COLO668 (cell line): ENCODE measurements around the gene PTPRD.
"Not testable (repeated sequence)": the region's sequence is repeated elsewhere in the genome, so short reads cannot be mapped to it uniquely, and the experiment has no call there.

Source experiments
- DNase-seq: peaks from one replicate; lab custom pipeline; 2025; ENCODE audit not compliant: unreplicated experiment; lab: John Stamatoyannopoulos, UW

PTPRD gene

GRCh38 chr9:9396518-9396917 is 1216.3 kb downstream of the PTPRD start:
- no peak for DNase-seq

GRCh38 chr9:9395539-9395938 is 1217.3 kb downstream of the PTPRD start:
- DNase-seq: no peak

GRCh38 chr9:9392755-9393154 is 1220.0 kb downstream of the PTPRD start:
- no peak for DNase-seq

- no peak for DNase-seq
Observed at GRCh38 chr9:9389904-9390303, 1222.9 kb downstream of the PTPRD start.

- DNase-seq: no peak
Observed at GRCh38 chr9:9387511-9388115, 1225.2 kb downstream of the PTPRD start.

- DNase-seq: no peak
Observed at GRCh38 chr9:9362332-9362731, 1250.5 kb downstream of the PTPRD start.

GRCh38 chr9:9352877-9353481 is 1259.8 kb downstream of the PTPRD start:
- no peak for DNase-seq

- no peak for DNase-seq
Observed at GRCh38 chr9:9341203-9341602, 1271.6 kb downstream of the PTPRD start.

- DNase-seq: no peak
Observed at GRCh38 chr9:9337129-9337528, 1275.7 kb downstream of the PTPRD start.

GRCh38 chr9:9326749-9327148 is 1286.1 kb downstream of the PTPRD start:
- DNase-seq: no peak

GRCh38 chr9:9319007-9319406 is 1293.8 kb downstream of the PTPRD start:
- no peak for DNase-seq

- DNase-seq: not testable (repeated sequence)
Observed at GRCh38 chr9:9310743-9311142, 1302.1 kb downstream of the PTPRD start.

GRCh38 chr9:9305600-9305999 is 1307.2 kb downstream of the PTPRD start:
- no peak for DNase-seq

- peak; percentile 8 for DNase-seq
Observed at GRCh38 chr9:9299134-9299533, 1313.7 kb downstream of the PTPRD start.

- no peak for DNase-seq
Observed at GRCh38 chr9:9286001-9286400, 1326.8 kb downstream of the PTPRD start.

- DNase-seq: no peak
Observed at GRCh38 chr9:9284201-9284600, 1328.6 kb downstream of the PTPRD start.

GRCh38 chr9:9283159-9283986 is 1329.4 kb downstream of the PTPRD start:
- DNase-seq: no peak

GRCh38 chr9:9275601-9276000 is 1337.2 kb downstream of the PTPRD start:
- DNase-seq: no peak

- no peak for DNase-seq
Observed at GRCh38 chr9:9257999-9258498, 1354.8 kb downstream of the PTPRD start.

- no peak for DNase-seq
Observed at GRCh38 chr9:9246726-9247125, 1366.1 kb downstream of the PTPRD start.

- DNase-seq: no peak
Observed at GRCh38 chr9:9231946-9232345, 1380.9 kb downstream of the PTPRD start.

GRCh38 chr9:9229269-9229668 is 1383.5 kb downstream of the PTPRD start:
- no peak for DNase-seq
